ELF-1 (cell line): ENCODE data around the gene RGS10.
"Not testable (repeated sequence)": the region's sequence is repeated elsewhere in the genome, so short reads cannot be mapped to it uniquely, and the experiment has no call there.

ENCODE experiments used
- DNase-seq: peaks from one replicate; pipeline ENCODE4 v3.0.0-alpha.2; 2016; ENCODE audit warnings: low read depth, low spot score

RGS10 gene

DNA sequence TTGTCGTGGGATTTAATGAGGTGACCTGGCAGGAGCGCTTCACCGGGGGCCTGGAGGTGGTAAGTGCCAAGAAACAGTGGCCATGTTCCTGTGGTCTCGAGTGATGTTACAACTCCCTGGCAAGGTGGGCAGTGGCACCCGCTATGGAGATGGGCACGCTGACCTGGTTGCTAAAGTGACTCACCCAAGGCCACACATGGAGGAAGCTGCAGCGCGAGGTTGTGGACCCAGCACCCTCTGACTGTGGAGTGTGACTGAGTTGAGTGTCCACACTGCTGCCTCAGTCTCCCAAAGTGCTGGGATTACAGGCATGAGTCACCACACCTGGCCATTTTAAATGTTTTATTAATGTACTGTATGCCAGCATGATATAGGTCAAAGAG lies 73.2 kb downstream of the RGS10 start:
- DNase-seq = no peak

DNA sequence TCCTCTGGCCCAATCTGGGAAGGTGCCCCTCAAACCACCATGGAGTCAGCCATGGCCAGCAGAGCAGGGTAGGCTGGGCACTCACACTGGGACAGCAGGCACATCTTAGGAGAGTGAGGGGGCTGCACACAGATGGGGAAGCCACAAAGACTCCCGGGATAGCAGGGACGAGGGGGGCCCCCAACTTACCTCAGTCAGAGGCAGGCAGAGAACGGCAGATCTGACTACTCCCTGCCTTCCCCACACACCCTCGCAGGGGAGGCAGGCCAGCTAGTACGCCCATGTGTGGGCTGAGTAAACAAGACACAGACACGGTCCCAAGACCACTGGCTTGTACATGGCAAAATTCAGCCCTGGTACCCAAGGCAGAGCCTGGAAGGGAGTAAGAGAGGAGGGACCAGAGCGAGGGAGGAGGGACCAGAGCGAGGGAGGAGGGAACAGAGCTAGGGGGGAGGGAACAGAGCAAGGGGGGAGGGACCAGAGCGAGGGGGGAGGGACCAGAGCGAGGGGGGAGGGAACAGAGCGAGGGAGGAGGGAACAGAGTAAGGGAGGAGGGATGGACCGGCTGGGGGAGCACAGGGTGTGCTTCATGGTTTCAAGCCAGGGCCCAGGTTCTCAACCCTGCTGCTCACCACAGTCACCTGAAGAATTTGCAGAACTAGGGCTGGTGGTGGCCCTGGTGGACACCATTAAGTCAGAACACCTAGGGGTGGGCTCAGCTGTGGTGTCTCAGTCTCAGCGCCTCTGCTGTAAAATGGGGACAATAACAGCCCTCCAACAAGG lies 73.8 kb downstream of the RGS10 start:
- DNase-seq = no peak

DNA sequence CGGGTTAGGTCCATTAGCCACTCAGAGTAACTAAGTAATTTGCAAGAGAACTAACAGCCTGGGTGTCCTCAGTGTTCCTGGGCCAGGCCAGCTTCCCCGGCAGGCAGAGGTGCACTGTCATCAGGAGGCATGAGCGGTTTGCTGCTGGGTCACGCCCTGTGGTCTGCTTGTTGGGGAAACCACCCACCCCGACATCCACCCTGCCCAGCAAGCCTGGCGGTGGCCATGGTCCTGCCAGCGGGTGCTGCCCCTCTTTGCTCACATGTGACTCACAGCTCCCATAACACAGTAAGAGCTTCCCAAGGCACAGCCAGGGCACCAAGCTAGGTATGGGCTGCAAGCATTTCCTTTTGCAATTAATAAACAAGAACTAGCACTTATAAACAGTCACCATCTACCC lies 75.9 kb downstream of the RGS10 start:
- no peak for DNase-seq

DNA sequence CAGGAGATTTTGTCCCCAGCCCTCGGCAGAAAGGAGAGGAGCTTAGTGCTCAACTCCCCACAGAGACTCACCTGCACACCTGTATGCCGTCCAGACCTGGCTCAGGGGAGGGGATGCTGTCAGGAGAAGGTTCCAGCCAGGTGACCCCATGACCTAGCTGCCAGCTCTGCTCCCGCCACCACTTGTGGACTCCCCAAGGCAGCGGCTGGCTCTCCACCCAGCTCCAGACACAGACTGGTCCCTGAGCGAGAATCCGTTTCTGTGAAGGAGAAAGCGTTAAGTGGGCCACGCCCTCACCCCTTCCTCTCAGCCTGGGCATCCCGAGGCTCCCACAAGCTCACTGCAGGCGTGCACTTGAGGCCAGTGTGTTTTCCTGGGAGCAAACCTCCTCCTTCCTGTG lies 76.4 kb downstream of the RGS10 start:
- DNase-seq = no peak

DNA sequence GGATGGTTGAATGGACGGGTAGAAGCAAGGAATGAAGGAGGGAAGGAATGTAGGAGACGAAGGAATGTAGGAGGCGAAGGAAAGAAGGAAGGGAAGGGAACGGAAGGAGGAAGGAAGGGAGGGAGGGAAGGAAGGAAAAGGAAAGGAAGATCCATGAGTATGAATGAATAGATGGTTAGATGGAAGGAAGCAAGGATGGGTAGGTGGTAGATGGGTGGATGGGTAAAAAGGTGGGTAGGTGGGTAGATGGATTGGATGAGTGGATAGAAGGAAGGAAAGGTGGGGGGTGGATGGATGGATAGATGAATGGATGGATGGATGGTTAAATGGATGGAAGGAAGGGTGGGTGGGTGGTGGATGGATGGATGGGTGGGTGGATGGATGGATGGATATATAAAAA lies 77.4 kb downstream of the RGS10 start:
- no peak for DNase-seq

DNA sequence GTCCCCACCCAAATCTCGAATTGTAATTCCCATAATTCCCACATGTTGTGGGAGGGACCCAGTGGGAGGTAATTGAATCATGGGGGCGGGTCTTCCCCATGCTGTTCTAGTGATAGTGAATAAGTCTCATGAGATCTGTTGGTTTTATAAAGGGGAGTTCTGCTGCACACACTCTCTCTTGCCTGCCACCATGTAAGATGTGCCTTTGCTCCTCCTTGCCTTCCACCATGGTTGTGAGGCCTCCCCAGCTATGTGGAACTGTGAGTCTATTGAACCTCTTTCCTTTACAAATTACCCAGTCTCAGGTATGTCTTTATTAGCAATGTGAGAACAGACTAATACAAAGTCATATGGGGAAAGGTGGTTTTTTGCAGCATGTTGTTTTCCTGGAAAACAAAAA lies 79.3 kb downstream of the RGS10 start:
- DNase-seq = not testable (repeated sequence)

DNA sequence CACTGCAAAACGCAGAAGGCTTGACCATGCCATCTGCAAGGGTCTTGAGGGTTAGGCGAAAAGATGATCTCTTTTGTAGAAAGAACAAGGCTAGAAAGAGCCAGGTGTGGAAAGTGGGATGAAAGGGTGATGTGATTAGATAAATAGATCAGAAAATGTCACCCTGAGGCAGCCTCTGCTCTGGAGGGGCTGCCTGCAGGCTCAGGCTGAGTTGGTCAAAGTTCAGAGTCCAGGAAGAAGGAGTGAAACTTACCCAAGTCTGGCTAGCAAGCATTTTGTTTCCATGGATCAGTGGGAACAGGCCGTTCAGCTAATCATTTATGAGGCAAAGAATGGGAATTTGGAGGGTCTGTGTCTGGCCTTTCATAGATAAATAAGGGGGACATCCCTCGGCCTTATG lies 79.7 kb downstream of the RGS10 start:
- DNase-seq = no peak

DNA sequence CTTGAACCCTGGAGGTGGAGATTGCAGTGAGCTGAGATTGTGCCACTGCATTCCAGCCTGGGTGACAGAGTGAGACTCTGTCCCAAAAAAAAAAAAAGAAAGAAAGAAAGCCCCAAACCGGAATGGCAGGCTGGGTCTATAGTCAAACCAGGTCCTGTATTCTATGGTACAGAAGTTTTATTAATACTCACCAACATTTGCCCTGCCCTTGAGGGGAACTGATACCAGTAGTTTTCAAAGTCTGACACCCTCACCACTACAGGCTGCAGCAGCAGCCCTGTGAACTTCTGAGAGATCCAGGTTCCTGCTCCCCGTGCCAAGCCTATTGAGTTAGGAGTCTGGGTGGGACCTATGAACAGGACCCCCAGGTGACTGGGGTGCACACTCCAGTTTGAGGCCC lies 80.6 kb downstream of the RGS10 start:
- DNase-seq = no peak

DNA sequence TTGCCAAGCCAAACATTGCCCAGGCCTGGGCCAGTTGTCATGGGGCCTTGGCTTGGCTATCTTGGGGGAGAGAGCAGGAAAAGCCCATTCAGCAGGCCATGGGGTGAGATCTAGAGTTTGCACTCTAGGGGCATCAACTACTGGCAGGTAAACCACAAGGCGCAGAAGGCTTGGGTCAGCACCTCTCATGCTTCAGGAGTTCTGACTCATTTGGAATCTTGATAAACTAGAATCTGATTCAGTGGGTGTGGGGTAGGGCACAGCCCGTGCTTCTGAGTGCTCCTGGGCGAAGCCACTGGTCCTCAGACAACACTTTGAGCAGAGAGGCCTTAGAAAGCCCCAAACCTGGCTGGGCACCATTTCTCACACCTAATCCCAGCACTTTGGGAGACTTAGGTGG lies 81.1 kb downstream of the RGS10 start:
- no peak for DNase-seq

DNA sequence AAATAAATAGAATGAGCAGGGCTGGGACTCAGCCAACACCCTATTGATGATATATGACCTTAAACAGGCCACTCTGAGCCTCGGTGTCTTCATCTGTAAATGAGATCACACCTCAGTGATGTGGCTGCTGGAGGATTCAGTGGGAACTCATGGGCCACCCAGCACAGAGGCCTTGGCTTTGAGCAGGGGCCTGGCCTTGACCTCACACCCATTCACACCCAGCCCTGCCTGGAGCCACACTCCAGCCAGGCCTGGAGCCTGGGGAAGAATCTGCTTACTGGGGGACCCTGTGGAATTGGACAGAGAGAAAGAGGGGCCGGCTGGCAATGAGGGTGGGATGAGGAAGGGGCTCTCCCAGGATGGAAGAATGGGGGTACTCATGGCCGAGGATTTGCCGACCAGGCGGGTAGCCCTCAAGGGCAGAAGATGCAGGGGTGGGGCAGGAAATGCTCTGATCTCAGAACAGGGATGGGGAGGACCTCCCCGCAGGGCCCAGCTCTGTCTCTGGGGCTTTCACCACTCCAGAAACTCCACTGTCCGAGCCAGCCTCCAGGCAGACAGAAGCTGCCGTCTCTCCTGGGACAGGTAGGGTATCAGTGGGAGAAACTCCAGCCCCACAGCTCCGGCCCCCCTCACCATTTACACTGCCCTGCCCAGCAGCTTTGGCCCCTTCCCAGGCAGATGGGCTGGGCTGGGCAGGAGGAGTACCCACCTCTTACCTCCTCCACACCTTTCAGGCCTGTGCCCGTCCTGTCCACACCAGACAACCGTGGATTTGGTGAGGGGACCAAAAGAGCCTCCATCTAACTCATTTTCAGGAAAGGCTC lies 81.9 kb downstream of the RGS10 start:
- DNase-seq = no peak

DNA sequence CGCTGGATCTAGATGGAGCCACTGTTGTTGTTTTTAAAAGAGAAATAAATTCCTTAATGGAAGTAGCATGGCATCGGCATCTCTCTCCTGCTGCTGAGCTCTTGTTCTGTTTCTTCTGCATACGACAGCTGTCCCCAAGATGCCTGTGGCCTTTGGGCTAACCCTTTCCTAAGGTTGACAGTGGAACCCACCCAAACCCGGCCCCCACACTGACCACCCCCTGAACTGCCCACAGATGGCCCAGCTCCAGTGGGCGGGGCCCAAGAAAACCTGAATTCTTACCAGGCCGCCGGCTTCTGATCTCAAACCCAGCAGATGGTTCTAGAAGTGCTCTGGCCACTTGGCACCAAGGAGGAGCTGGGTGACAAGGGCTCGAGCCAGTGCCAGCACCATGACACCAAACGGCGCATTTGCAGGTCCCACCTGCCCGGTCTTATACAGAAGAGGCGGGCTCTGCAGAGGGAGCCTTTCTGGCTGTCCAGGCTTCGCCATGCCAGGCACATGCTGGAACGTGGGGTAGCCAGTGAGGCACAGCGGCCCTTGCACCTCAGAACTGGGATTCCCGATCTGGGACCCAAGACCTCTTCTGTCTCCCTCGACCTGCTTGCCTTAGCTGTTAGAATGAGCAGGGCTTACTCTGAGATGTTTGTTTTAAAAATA lies 82.7 kb downstream of the RGS10 start:
- no peak for DNase-seq

DNA sequence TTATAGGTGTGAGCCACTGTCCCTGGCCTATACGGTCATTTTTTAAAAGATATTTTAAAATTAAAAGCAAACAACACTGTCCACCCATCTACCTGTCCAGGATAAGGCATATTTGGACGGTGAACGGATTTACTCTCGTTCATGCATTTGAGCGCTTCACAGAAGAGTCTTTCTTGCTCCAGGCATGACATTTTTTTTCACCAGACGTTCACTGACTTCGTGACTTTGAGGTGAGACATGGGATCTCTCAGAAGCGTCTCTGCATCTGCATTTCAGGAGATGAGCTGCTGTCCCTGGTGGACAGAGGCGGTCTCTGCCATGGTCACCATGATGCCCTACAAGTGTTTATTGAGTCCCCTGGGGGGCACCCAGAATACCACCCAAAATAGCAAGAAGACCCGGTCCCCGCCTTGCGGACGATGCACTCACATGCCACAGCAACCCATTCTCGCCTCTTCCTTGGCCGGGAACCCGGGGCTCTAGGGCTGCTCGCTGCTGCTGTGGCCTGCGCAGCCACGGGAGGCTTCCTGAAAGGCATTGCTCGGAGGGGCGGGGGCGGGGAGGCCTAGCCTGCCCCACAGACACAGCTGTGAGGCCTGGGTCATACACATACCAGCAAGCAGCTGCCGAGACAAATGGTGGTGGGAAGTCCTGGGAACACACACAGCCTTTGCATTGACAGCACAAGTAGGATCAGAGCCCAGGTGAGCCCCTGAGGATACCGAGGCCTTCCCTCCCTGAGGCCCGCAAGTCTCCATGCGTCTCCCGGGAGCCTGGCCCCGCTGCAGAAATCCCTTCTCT lies 84.4 kb downstream of the RGS10 start:
- DNase-seq = peak; percentile 66

DNA sequence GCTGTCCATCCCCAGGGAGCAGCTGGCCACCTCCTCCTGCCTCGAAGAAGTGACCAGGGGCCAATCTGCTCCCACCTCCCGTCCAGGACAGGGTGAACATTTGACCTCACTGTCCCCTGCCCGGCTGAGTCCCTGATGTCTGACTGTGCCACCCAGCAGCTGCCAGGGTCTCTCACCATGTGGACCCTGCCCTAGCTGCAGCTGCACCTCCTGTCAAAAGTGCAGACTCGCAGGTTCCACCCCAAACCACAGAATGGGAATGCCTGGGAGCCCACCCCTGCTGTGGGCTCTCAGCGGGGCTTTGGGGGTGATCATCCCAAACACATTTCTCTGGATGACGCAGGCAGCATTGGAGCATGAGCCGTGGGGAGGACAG lies 86.1 kb downstream of the RGS10 start:
- no peak for DNase-seq

DNA sequence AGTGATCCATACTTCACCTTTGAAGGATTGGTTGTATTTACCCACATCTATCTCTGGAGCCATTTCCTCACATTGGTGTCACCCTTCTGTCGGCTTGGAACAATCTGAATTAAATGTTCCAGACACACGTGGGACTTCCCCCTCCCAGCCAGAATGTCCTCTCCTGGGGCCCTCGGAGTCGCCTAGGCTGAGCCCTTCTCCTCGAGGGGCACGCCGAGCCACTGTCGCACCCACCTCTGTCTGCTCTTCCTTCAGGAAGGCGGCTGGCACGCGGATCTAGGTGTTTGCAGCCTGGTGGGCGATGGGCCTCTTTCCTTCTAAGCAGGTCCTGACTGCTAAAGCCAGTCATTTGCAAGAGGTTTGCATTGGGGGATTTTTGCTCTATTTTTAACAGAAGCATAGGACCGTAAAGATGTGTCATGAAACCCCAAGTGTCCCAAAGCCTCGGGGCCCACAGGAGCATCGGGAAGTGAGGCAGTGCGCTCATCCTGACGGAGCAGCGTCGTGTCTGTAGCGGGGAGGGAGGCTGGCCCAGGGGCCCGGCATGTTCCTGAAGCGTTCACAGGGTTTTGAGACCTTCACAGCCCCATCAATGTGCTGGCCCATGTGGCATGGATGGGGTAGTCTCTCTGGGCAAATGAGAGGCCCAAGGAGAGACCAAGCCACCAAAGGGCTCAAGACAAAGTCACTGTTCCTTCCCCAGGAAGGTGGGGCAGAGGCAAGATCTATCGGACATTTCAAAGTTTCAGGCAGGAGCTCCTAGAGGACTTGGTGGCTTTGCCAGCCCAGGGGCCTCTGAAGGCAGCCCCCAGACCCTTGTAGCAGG lies 86.7 kb downstream of the RGS10 start:
- DNase-seq = no peak

DNA sequence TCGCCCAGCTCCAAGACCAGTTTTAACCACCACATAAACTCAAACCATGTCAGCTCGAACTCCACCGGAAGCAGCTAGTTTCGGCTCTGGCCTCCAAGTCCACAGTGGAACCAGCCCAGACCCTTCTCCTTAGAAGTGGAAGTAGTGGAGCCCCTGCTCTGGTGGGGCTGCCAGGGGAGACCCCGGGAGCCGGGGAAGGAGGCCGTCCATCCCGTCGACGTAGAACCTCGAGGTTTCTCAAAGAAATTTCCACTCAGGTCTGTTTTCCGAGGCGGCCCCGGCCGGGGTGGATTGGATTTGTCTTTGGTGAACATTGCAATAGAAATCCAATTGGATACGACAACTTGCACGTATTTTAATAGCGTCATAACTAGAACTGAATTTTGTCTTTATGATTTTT lies 87.5 kb downstream of the RGS10 start:
- DNase-seq = no peak

DNA sequence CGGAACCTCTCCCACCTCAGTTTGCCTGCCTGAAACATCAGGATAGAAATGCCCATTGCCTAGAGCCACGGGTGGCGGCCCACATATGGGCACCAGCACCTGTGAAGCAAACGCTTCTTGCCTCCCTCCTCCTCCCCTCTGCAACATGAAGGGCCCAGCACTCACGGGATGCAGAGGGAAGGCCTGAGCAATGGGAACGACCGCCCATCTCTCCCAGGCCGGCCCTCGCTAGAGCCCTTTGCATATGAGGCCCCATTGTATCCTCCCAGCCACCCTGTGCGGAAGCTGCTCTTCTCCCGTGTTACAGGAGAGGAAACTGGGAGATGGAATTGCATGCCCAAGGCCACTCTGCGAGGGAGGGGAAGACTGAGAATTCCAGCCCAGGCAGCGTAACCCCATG lies 88.2 kb downstream of the RGS10 start:
- DNase-seq = peak; percentile 73

DNA sequence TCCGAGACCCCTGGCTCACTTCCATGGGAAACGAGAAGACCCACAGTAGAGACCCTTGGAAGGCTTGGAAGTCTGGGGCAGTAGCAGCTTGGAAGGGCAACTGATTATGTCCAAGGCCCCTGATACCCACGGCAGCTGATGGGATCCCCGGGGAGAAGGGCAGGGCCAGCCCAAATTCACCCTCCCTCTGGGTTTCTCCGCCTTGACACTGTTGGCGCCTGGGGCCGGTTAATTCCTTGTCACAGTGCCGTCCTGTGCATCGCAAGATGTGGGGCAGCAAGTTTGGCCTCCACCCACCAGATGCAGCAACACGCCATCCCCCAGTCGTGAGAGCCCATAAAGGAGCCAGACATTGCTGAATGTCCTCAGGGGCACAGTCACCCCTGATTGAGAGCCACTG lies 89.2 kb downstream of the RGS10 start:
- DNase-seq = no peak

DNA sequence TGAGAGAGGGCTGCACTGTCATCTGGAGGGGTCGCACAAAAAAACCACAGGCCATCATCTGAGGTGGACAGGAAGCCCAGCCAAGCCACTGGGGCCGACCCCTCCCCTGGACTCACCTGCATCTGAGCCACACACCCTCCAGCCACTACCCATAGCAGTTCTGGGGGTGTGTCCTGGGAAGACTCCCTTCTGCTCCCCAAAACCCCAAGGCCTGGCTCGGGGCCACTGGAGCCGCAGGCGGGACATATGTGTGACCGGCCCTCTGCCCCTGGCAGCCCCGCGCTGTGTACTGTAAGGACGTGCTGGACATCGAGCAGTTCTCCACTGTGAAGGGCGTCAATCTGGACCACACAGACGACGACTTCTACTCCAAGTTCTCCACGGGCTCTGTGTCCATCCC lies 90.1 kb downstream of the RGS10 start:
- DNase-seq = no peak

DNA sequence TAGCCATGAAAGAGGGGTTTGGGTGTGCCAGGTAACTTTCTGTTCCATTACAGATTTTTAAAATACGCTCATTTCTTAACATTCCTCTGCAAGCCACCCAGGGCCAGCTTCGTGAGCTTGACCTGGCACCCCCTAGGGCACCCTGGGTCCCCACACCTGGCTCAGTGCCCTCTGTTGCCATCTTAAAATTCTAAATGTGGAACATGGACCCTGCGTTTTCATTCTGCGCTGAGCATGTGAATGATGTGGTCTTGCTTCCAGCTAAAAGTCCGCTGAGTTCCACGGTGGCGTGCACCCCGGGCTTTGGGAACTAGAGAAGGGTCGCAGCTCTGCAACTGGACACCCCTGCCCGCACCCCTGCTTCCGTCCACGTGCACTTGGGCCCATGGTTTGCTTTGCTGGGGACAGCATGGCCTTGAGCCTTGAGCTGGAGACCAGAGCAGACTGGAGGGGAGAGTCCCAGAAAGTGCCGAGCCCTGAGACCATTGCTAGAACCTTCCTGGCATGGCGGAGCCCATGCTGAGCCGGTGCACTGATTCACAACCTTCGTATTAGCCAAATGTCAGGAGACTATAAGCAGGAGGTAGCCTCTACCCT lies 91.1 kb downstream of the RGS10 start:
- no peak for DNase-seq

DNA sequence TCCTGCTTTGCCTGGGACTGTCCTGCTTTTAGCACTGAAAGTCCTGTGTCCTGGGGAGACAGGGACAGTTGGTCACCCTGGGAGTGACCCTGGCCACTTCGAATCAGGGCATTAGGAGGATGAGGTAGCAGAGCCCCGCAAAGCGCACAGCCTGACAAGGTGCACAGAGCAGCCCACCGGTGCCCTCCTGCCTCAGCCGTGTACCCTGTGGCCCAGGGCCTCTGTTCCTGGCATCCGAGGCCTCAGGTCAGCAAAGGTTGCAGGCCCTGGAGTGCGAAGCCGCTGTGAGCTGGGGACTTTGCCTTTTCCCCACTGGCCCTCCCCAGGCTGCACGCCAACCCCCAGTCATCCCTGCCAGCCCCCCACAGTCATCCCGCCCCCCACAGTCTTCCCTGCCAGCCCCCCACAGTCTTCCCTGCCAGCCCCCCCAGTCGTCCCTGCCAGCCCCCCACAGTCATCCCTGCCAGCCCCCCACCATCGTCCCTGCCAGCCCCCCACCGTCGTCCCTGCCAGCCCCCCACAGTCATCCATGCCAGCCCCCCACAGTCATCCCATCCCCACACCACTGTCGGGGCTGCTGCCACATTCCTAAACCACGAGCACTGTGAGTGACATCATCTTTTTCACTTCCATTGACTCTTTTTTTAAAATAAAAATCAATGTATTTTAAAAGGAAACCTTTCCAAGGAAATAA lies 91.8 kb downstream of the RGS10 start:
- no peak for DNase-seq
